HEK293 (cell line): ENCODE data around the gene CTTN.

Experiments used
- CTCF ChIA-PET: fragments of 350-600 bp; formaldehyde crosslinking; extraction: SDS; loops from one replicate; lab custom pipeline; 2021; ENCODE audit warnings: antibody characterized with exemption; lab: Yijun Ruan, JAX
- POLR2A ChIA-PET: fragments of 300-600 bp; formaldehyde crosslinking; extraction: SDS; loops from one replicate; lab custom pipeline; 2020; ENCODE audit warnings: antibody characterized with exemption, inconsistent platforms; lab: Yijun Ruan, JAX
- H3K27ac ChIP-seq: fragments of 200-500 bp; sonication (Bioruptor generic); 2 replicates; pipeline ENCODE4 v1.5.1; 2014; ENCODE audit warnings: low read depth, low read length, control low read depth, inconsistent platforms; ENCODE audit errors: extremely low read depth
- H3K36me3 ChIP-seq, 2 experiments: fragments of 200-500 bp in 1 of 2; sonication (Bioruptor generic) in 1 of 2; 1 replicate in 1 of 2; 2 replicates in 1 of 2; pipeline ENCODE4 v1.5.1; 2014 to 2017; ENCODE audit warnings: inconsistent platforms in 2 of 2, low read length in 2 of 2; ENCODE audit not compliant: control insufficient read depth in 2 of 2, insufficient read depth in 1 of 2
- H3K4me1 ChIP-seq: fragments of 200-500 bp; sonication (Bioruptor generic); 2 replicates; pipeline ENCODE4 v1.5.1; 2014; ENCODE audit warnings: mild to moderate bottlenecking, low read length, inconsistent platforms; ENCODE audit not compliant: control insufficient read depth, insufficient read depth
- H3K4me3 ChIP-seq: 2 replicates; pipeline ENCODE4 v1.5.1; 2011; ENCODE audit warnings: low read depth, mild to moderate bottlenecking, control low read depth, low read length, moderate library complexity
- H3K9me3 ChIP-seq: fragments of 200-500 bp; sonication (Bioruptor generic); 2 replicates; pipeline ENCODE4 v1.5.1; 2014; ENCODE audit warnings: low read depth, low read length, inconsistent platforms; ENCODE audit not compliant: control insufficient read depth, insufficient read depth
- EGR2 ChIP-seq: fragments of 450-650 bp; formaldehyde crosslinking; IDR thresholded peaks from 2 replicates; pipeline ENCODE4 v1.5.1; 2016; ENCODE audit warnings: low read depth, missing biosample characterization, missing genetic modification characterization
- FEZF1 ChIP-seq: fragments of 450-650 bp; formaldehyde crosslinking; IDR thresholded peaks from 2 replicates; pipeline ENCODE4 v1.5.1; 2016; ENCODE audit warnings: missing biosample characterization, missing genetic modification characterization
- GLI2 ChIP-seq: fragments of 450-650 bp; formaldehyde crosslinking; IDR thresholded peaks from 2 replicates; pipeline ENCODE4; 2017; ENCODE audit warnings: missing biosample characterization, missing genetic modification characterization, low read depth, borderline replicate concordance
- IKZF3 ChIP-seq: fragments of 450-650 bp; IDR thresholded peaks from 2 replicates; pipeline ENCODE4 v1.5.0; 2018; ENCODE audit warnings: missing biosample characterization, mild to moderate bottlenecking, missing genetic modification characterization, moderate library complexity
- MYNN ChIP-seq: fragments of 450-650 bp; formaldehyde crosslinking; IDR thresholded peaks from 2 replicates; pipeline ENCODE4 v1.5.1; 2016; ENCODE audit warnings: missing biosample characterization, missing genetic modification characterization, borderline replicate concordance
- PATZ1 ChIP-seq: fragments of 450-650 bp; formaldehyde crosslinking; IDR thresholded peaks from 2 replicates; pipeline ENCODE4 v1.5.1; 2016; ENCODE audit warnings: missing biosample characterization, missing genetic modification characterization
- REPIN1 ChIP-seq: fragments of 450-650 bp; formaldehyde crosslinking; IDR thresholded peaks from 2 replicates; pipeline ENCODE4 v1.5.1; 2017; ENCODE audit warnings: missing biosample characterization, missing genetic modification characterization, low read depth
- SCRT2 ChIP-seq: fragments of 450-650 bp; formaldehyde crosslinking; IDR thresholded peaks from 2 replicates; pipeline ENCODE4 v1.5.1; 2016; ENCODE audit warnings: missing biosample characterization, missing genetic modification characterization
- TCF7L2 ChIP-seq: IDR thresholded peaks from 2 replicates; pipeline ENCODE4 v1.6.1; 2011; ENCODE audit warnings: low read depth, mild to moderate bottlenecking, inconsistent platforms, low read length, moderate library complexity, borderline replicate concordance
- ZBTB20 ChIP-seq: fragments of 450-650 bp; formaldehyde crosslinking; IDR thresholded peaks from 2 replicates; pipeline ENCODE4 v1.5.1; 2016; ENCODE audit warnings: missing biosample characterization, missing genetic modification characterization
- ZNF114 ChIP-seq: fragments of 450-650 bp; formaldehyde crosslinking; IDR thresholded peaks from 2 replicates; pipeline ENCODE4 v1.5.0; 2017; ENCODE audit warnings: missing biosample characterization, missing genetic modification characterization
- ZNF121 ChIP-seq: fragments of 450-650 bp; formaldehyde crosslinking; IDR thresholded peaks from 2 replicates; pipeline ENCODE4 v1.5.1; 2016; ENCODE audit warnings: missing biosample characterization, missing genetic modification characterization
- ZNF148 ChIP-seq: fragments of 450-650 bp; formaldehyde crosslinking; IDR thresholded peaks from 2 replicates; pipeline ENCODE4 v1.5.0; 2017; ENCODE audit warnings: missing biosample characterization, missing genetic modification characterization, borderline replicate concordance
- ZNF155 ChIP-seq: fragments of 450-650 bp; formaldehyde crosslinking; IDR thresholded peaks from 2 replicates; pipeline ENCODE4 v1.5.1; 2016; ENCODE audit warnings: missing biosample characterization, missing genetic modification characterization
- ZNF2 ChIP-seq: fragments of 450-650 bp; formaldehyde crosslinking; IDR thresholded peaks from 2 replicates; pipeline ENCODE4 v1.5.1; 2016; ENCODE audit warnings: missing biosample characterization, missing genetic modification characterization
- ZNF23 ChIP-seq: fragments of 450-650 bp; formaldehyde crosslinking; IDR thresholded peaks from 2 replicates; pipeline ENCODE4 v1.5.1; 2016; ENCODE audit warnings: missing biosample characterization, missing genetic modification characterization, borderline replicate concordance
- ZNF26 ChIP-seq: fragments of 450-650 bp; formaldehyde crosslinking; IDR thresholded peaks from 2 replicates; pipeline ENCODE4 v1.5.1; 2016; ENCODE audit warnings: missing biosample characterization, missing genetic modification characterization
- ZNF48 ChIP-seq: fragments of 450-650 bp; formaldehyde crosslinking; IDR thresholded peaks from 2 replicates; pipeline ENCODE4 v1.5.1; 2016; ENCODE audit warnings: missing biosample characterization, missing genetic modification characterization
- ZNF488 ChIP-seq: fragments of 450-650 bp; formaldehyde crosslinking; IDR thresholded peaks from 2 replicates; pipeline ENCODE4 v1.5.1; 2016; ENCODE audit warnings: missing biosample characterization, missing genetic modification characterization
- ZNF571 ChIP-seq: fragments of 450-650 bp; formaldehyde crosslinking; IDR thresholded peaks from 2 replicates; pipeline ENCODE4 v1.5.0; 2017; ENCODE audit warnings: missing biosample characterization, missing genetic modification characterization
- ZNF596 ChIP-seq: fragments of 450-650 bp; IDR thresholded peaks from 2 replicates; pipeline ENCODE4 v1.5.0; 2018; ENCODE audit warnings: missing biosample characterization, mild to moderate bottlenecking, missing genetic modification characterization, moderate library complexity
- ZNF626 ChIP-seq: fragments of 450-650 bp; sonication (Bioruptor Pico); formaldehyde crosslinking; IDR thresholded peaks from 2 replicates; pipeline ENCODE4 v1.5.1; 2018; ENCODE audit warnings: missing biosample characterization, missing genetic modification characterization, inconsistent platforms
- ZNF692 ChIP-seq: fragments of 450-650 bp; formaldehyde crosslinking; IDR thresholded peaks from 2 replicates; pipeline ENCODE4 v1.5.1; 2016; ENCODE audit warnings: missing biosample characterization, missing genetic modification characterization
- ZSCAN16 ChIP-seq: fragments of 450-650 bp; formaldehyde crosslinking; IDR thresholded peaks from 2 replicates; pipeline ENCODE4 v1.5.1; 2016; ENCODE audit warnings: missing biosample characterization, missing genetic modification characterization

CTTN gene

GRCh38 chr11:70474710-70475109 lies 76.4 kb downstream of the CTTN start (continued):
- TF ChIP-seq ZNF26 (tag by site-specific recombination) (no peak), MYNN (tag by site-specific recombination) (no peak), FEZF1 (tag by site-specific recombination) (no peak), ZNF155 (tag by site-specific recombination) (no peak), ZNF488 (no peak), ZNF692 (tag by site-specific recombination) (no peak)

GRCh38 chr11:70476669-70477068 lies 78.3 kb downstream of the CTTN start:
- Histone ChIP-seq H3K36me3 (no peaks in the 10 kb centered on the region), H3K4me3 (no peak overlapping the region), H3K9me3 (no peaks in the 10 kb centered on the region), H3K4me1 (no peaks in the 10 kb centered on the region), H3K27ac (no peak overlapping the region)
- POLR2A ChIA-PET: no interaction called here
- TF ChIP-seq ZNF626 (tag by site-specific recombination) (no peak), PATZ1 (no peak)
- CTCF ChIA-PET: interaction anchor here (1.5 kb wide), 1 partner anchor 8 kb away, joined by 7 read pairs; no protein-coding TSS in a partner anchor

- Histone ChIP-seq H3K9me3 (no peaks in the 10 kb centered on the region), H3K36me3 (no peaks in the 10 kb centered on the region), H3K4me1 (no peaks in the 10 kb centered on the region), H3K27ac (no peak overlapping the region), H3K4me3 (no peak overlapping the region)
- ChIA-PET POLR2A (no interaction called here), CTCF (interaction anchor here (1.5 kb wide), 1 partner anchor 9 kb away, joined by 7 read pairs; no protein-coding TSS in a partner anchor)
- TF ChIP-seq ZNF596 (tag by site-specific recombination) (no peak), MYNN (tag by site-specific recombination) (no peak), TCF7L2 (no peak), ZNF2 (tag by site-specific recombination) (no peak), SCRT2 (tag by site-specific recombination) (no peak), ZNF114 (tag by site-specific recombination) (no peak), ZNF48 (no peak), EGR2 (tag by site-specific recombination) (no peak), ZNF121 (tag by site-specific recombination) (no peak), GLI2 (no peak), REPIN1 (no peak), ZBTB20 (tag by site-specific recombination) (no peak), ZSCAN16 (tag by site-specific recombination) (no peak), ZNF23 (tag by site-specific recombination) (no peak), ZNF148 (tag by site-specific recombination) (no peak), ZNF571 (tag by site-specific recombination) (no peak), IKZF3 (tag by site-specific recombination) (no peak)
Observed at GRCh38 chr11:70477176-70477575, 78.8 kb downstream of the CTTN start.
